Activated CD8-positive, alpha-beta memory T cell treated with anti-CD3 and anti-CD28 coated beads, Interleukin-2, amount 50 U/mL, for 48 hours (primary cell): ENCODE results near the gene KHNYN.

ENCODE experiments used
- DNase-seq: peaks from one replicate; pipeline ENCODE4 v3.0.0-alpha.2; 2020

Gene KHNYN

DNA sequence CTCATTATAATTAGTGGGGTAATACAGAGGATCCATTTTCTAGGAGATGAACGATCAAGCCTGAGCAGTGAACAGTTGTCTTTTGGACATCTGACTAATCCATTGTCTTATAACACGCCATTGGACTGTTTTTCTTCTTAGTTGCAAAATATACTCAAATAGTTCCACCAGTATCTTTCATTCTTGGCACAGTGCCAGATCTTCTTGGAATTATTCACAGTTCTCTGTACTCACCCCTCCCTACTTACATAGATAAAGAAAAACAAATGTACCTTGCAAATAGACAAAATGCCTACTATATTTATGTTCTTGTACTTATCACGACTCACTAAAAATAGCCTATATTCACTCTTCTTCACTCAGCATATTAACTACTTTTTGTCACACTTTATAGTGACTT is 4.0 kb upstream of the KHNYN start:
- DNase-seq, result no peak

DNA sequence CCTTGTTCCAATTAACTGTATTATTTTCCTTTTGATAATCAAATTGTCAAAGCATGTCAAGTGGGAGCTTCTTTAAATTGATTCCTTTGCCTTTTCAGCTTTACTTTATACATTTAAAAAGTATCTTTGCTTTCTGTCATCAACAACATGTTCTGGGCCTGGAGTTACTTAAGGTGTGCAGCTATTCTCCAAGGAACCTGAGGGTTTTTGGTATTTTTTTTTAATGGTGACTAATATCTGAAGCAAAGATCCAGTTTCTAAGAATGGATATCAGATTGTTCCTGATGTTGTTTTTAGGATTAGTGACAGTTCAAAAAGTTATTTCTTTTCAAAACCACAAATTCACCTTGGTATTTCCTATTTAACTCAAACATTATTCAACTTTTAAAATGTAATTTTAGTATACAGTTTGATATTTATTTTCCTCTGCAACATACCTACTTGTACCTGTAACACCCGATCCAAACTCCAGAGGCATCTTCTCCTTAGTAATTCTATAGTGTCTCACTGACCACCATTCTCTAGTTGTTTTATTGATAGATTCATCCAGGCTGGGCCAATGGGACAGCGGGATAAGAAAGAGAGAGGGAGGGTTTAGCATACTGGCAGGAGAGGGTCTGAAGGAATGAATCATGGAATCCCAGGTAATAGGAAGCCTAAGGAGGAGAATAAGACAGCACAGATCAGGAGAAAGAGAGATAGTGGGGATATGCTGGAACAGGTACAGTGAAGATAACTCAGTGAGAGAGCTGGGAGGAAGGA is 3.4 kb upstream of the KHNYN start:
- DNase-seq, result no peak

DNA sequence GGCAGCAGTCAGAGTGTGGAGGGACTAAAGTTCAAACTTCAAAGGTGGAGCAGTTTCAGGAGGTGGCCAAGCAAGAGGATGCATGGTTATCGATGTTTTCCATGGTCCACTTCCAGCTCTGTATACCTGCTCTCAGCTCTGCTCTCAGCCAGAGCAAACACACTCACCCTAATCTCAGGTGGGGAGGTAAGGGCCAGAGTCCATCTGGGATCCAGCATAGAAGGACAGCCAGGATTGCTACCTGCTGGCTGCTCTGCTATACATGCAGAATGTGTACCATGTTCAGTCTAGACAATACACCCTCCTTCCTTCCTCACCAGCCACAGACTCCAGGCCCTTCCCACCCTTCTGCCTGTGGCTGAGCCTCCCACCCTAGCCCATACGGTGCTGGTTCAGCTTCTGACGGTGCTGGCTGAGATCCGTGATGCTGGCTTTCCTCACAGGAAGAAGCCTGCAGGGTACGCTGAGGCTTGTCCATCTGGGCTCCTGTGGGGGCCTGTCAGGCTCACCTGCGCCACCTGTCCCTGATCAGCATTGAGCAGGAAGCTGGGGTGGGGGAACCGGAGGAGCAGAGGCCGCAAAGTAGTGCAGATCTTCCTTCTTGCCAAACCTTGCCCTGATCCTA is 2.7 kb upstream of the KHNYN start:
- DNase-seq, result peak; percentile 47

DNA sequence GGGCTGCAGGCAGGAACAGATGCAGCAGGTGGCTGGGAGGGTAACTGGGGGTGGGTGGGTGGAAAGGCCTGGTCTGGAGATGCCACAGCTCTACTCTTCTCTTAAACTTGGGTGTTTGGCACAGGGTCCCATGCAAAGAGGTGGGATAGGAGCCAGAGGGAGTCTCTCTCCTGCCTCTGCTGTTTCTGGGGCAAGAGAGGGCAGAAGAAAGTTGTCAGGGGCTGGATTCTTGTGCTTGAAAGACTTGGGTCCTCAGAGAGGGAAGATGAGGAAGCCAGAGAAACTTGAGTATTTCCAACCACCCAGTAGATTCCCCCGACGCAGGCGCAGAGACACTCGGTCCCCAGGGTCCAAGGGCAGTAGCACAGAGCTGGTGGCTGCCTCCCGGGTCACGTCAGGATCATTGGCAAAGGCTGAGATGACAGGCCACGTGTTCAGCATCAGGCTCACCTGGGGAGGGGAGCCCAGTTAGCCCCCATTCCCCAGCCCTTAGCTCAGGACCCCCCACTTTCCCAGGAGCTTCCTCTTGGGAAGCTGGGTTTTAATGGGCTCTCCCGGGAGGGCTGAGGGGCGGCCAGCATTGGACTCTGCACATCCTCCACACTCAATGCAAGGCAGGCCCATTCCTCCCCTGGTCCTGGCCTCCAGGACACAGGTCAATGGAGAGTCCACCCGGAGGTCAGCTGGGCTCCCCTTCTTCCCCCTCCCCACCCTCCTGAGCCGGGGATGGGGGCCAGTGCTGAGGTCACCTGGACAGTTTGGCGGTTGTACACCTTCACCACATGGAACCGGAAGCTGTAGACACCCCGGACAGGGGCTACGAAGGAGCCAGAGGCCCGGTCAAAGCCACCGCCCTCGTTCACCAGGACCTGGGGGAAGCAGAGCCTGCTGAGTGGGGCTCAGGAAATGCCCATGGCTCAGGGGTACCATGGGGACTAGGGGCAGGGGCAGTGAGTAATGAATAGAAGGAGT is 1.9 kb upstream of the KHNYN start:
- DNase-seq, result peak; percentile 48

DNA sequence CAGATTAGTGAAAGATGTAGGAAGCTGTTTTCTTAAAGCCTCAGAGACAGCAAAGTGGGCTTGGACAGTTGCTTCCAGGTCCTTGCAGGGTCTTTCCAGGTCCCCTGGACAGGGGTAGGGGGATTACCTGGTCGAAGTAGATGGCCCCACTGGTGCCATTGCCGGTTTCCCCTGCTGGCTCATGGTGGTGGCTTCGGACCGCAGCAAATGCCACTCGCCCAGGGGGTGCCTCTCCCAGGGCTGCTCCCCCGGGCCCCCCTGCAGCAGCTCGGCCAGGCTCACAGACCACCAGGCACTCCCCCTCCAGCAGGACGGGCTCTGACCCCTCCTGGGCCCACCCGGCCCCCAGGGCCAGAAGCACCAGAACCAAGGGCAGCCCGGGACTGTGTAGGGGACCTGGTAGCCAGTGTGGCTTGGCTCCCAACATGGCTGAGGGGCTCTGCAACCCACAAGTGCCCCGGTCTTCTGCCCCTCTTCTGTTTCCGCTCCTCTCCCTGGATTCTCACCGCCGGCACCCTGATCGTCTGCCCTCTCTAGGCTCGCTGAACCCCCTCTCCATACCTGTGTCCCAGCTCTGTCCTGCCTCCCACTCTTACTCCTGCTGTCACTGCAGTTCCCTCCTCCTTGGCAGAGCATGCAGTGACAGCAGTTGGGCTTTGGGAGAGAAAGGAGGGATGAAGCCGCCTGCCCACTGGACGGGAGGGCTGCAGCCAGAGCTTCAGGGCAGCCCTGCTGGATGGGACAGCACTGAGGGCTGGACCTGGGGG is 943 bp upstream of the KHNYN start:
- DNase-seq, result peak; percentile 55

DNA sequence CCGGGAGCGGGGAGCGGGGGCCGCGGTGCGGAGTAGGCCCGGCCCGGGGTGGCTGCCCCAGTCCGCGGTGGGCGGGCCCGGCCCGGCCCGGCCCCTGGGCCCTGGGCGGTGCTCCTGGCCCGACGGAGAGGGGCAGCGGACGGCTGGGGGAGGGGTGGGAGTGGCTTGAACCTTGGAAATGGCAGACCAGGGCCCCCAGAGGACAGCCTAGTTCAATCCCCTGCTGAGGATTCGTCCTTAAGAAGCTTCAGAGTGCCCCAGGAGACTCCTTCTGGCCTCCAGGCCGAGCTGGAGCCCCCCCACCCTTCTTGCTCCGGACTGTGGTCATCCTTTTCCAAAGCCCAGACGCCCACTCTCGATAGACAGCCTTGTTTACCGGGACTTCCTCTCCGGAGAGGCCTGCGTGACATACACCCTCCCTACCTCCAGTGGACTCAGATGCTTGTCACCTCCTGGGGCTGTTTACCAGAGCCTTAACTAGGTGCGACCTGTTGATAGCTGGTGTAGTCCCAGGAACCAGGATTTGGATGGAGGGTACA is 458 bp downstream of the KHNYN start:
- peak; percentile 82 for DNase-seq

DNA sequence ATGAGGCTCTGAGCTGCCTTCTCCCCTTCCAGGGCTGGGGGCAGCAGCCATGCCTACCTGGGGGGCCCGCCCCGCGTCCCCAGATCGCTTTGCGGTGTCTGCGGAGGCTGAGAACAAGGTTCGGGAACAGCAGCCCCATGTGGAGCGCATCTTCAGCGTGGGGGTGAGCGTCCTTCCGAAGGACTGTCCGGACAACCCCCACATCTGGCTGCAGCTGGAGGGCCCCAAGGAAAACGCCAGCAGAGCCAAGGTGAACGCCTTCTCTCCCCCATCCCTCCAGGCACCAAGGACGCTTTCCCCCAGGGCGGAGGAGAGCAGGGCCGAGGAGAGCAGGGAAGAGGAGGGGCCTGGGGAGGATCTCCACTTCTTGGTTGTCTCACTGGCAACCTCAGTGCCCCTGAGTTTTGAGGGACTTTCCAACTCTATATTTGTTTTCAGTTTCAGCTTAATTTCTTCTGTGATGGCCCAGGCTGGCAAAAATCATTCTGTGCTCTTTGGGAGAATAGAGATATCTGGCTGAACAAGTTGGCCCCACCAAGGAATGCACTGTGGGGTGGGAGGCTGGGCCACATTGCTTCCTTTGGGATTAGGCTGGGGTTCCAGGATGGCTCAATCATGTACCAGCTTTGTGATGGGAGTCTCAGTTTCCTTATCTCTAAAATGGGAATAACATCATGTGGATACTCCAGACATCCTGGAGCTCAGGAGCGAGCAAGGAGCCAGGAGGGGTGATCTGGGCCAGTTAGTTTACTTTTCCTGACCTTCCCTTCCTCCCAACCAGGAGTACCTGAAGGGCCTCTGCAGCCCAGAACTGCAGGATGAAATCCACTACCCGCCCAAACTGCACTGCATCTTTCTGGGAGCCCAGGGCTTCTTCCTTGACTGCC is 1.2 kb downstream of the KHNYN start:
- no peak for DNase-seq

DNA sequence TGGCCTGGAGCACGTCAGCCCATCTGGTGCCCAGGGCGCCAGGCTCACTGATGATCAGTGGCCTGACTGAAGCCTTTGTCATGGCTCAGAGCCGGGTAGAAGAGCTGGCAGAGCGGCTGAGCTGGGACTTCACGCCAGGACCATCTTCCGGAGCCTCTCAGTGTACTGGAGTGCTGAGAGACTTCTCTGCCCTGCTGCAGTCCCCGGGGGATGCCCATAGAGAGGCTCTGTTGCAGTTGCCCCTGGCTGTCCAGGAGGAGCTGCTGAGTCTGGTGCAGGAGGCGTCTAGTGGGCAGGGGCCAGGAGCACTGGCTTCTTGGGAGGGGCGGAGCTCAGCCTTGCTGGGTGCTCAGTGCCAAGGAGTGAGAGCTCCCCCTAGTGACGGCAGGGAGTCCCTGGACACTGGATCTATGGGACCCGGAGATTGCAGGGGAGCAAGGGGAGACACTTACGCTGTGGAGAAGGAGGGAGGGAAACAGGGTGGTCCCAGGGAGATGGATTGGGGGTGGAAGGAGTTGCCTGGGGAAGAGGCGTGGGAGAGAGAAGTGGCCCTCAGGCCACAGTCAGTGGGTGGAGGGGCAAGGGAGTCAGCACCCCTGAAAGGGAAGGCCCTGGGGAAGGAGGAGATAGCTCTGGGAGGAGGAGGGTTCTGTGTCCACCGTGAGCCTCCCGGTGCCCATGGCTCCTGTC is 2.0 kb downstream of the KHNYN start:
- DNase-seq, result peak; percentile 95

DNA sequence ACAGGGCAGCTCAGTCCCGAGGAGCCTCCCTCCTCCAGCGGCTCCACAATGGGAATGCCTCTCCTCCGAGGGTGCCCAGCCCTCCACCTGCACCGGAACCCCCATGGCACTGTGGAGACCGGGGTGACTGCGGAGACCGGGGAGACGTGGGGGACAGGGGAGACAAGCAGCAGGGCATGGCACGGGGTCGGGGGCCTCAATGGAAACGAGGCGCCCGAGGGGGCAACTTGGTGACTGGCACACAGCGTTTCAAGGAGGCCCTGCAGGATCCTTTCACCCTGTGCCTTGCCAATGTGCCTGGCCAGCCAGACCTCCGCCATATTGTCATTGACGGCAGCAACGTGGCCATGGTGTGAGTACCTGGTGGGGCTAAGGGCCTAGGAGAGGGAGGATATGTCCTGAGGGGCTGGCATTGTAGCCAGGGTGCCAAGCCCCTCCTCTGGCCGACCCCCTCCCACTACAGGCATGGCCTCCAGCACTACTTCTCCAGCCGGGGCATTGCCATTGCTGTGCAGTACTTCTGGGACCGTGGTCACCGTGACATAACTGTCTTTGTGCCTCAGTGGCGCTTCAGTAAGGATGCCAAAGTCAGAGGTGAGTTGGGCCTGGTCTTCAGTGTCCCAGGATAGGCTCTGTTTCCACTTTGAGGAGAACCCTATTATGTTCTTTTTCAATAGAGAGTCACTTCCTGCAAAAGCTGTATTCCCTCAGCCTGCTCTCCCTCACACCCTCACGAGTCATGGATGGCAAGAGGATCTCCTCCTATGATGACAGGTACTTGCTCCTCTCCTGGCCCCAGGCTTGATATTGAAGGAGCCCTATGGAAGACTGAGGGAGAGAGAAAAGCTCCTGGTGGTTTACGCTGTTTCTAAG is 2.7 kb downstream of the KHNYN start:
- peak; percentile 40 for DNase-seq

DNA sequence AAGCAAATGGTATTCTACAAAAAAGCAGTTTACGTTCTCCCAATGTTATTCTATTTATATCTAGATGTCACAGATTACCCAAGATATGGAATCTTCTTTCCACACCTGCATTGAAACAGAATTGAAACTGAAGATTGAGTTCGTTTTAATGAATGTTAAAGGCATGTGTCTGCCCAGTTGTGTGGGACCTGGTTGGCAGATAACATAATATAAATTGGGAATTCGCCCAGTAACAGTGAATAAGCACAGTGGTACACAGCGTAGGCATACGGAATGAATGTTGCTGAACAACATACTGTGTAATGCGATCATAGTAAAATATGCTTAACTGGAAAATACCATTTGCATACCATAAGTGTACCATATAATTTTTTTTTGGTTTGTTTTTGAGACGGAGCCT is 4.3 kb downstream of the KHNYN start:
- DNase-seq, result no peak

DNA sequence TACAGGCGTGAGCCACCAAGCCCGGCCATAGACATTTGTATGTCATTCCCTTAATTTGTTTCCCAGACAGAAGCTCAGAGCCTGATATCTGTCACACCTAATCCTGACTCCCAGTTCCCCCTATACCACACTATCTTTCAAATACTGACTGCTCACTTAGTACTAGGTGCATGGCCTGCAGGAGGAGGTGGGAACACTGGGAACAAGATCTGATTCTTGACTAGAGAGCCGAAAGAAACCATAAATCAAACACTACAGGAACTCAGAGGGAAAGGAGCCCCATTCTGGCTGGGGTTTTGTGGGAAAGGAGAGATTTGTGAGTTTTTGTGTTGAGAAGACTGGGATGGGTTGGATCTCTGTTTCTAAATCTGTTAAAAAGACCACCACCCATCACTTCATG is 4.9 kb downstream of the KHNYN start:
- no peak for DNase-seq

DNA sequence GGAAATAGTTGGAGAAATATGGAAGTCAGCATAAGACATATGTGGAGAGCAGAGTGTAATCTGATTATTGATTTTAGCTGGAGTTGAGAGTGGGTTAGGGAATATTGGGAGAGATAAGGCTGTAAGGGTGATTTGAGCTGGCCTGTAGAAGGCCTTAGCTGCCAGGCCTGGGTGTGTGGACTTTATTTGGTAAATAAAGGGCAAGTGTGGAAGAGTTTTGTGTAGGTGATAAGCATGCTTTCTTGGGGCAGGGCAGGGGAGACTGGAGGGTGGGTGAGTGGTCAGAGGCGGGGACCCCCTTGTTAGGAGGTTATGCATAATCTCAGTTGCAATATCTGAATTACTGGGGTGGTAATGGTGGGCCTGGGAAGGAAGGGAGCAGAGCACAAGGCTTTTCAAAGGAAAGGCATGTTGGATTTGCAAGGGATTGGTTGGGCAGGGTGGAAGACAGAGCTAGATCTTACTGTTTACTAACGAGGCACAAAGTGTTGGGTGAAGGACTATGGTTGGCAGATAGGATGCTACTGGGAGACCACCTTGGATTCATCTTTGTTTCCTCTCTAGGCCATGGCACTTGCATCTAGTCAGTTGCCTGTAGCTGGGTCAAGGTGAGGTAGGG is 5.5 kb downstream of the KHNYN start:
- no peak for DNase-seq

DNA sequence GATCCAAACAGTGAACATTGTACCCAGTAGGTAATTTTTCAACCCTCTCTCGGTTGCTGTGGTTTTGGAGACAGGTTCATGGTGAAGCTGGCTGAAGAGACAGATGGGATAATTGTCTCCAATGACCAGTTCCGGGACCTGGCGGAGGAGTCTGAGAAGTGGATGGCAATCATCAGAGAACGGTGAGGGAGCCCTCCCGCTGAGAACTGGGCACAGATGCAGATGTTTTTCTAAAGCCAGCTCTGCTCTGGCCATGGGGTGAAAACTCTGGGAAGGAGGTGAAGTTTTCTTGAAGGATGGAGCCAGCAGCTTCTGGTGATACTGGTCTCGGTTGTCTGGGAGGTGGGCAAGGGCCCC is 6.2 kb downstream of the KHNYN start:
- no peak for DNase-seq

DNA sequence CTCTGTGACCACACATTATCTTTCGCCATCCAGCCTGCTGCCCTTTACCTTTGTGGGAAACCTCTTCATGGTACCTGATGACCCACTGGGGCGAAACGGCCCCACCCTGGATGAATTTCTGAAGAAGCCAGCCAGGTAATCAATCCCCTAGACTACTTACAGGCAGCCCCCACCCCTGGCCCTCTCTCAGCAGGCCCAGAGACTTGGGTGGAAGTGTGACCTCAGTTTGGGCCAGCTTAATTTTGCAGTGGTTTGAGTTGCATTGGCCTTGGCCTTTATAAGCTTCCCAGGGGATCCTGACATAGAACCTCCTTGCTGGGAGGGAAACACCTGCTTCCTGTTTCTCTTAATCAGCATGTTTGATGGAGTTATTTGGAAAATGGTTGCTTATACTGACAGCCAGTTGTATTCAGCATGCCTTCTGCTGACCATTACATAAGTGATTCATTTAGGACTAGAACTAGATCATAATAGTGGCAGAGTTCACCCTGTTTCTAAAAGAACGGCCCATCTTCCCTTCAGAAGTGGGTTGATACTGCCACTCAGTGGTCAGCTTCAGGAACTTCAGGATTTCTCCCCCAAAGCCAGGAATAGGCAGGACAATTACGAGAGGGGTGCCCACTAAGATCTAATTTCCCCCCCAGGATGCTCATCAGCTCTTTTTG is 6.7 kb downstream of the KHNYN start:
- DNase-seq, result no peak

DNA sequence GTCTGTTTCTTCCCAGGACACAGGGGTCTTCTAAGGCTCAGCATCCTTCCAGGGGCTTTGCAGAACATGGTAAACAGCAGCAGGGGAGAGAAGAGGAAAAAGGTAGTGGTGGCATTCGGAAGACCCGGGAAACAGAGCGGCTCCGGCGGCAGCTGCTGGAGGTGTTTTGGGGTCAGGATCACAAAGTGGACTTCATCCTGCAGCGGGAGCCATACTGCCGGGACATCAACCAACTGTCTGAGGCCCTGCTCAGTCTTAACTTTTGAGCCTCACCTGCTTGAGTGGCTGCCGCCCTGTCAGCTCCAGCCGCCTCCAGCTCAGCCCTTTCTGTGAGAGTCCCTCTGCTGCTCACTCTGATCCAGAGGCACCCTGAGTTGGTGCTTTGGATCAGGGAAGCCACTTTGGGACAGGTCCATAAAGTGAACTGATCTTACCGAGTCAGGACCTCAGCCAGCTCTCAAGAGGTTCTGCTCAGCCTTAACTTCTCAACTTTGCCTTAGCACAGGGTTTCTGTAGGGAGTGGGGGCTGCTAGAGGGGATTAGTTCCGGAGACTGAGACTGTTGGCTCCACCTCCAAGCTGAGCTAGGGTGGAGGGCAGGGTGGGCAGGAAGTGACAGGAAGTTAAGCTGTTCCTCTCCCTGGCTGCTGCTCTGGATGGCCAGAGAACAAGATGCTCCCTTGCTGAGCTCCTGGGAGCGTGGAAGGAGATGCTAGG is 7.4 kb downstream of the KHNYN start:
- no peak for DNase-seq

DNA sequence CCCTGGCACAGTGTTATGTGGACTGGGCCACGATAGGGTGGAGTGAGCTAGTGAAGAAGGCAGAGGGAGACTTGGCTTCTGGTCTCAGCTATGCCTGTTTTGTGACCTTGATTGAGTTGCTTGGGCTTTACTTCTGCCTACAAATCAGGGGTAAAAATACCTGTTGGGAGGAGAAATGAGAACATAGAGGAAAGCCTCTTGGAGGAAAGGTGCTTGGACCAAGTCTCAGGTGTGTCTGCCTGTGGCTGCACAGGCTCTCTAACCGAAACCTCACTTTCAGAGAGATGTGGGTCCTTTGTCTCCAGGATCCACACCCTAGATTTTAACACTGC is 7.9 kb downstream of the KHNYN start:
- DNase-seq, result no peak

DNA sequence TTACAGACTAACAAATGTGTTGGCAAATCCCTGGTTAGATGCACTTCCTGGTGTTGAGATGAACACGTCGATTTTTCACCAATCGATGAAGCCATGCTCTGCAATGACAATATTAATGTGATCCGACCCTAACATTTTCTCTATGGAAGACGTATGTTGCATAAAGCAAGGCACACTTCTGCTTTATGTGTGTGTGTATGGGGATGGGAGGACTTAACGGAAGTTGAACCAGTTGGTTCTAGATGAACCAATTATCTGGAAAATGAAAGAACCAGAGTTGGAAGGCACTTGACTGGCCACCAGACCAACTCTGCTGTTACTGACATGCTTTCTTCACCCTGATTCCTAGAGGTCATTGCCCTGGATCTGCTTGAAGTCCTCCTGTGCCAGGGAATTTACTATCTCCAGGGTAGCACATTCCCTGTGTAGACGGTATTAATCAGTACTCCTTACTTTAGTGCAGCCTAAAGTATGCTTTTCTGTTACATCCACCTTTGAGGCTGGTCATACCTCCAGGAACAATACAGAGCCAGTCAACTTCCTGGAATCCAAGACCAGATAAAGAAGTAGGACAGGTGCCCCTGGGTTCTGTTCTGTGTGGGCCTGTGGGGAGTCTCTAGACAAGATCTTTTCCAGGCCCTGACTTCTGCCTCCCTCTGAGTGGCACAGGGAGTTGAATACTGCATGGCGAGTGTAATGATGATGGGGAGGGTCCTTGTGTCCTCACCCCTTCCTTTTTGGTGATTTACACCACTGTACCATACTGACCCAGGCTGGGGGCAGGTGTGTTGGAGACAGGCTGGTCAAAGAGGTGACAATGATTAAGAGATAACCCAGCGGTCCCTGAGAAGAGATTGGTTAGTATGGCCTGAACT is 8.7 kb downstream of the KHNYN start:
- no peak for DNase-seq
